ENCODE results near the gene JARID2. TPM values are rescaled to one million over a fixed set of nuclear protein-coding genes. Genes with fewer than 3 reads are reported as not detected.
A peak's percentile ranks its signal among the peaks of the same experiment; 100 is the strongest.

Gene JARID2
- total and polyA plus RNA-seq, 7 donors, result 1.1 to 16.1 (median 4.9) TPM

DNA sequence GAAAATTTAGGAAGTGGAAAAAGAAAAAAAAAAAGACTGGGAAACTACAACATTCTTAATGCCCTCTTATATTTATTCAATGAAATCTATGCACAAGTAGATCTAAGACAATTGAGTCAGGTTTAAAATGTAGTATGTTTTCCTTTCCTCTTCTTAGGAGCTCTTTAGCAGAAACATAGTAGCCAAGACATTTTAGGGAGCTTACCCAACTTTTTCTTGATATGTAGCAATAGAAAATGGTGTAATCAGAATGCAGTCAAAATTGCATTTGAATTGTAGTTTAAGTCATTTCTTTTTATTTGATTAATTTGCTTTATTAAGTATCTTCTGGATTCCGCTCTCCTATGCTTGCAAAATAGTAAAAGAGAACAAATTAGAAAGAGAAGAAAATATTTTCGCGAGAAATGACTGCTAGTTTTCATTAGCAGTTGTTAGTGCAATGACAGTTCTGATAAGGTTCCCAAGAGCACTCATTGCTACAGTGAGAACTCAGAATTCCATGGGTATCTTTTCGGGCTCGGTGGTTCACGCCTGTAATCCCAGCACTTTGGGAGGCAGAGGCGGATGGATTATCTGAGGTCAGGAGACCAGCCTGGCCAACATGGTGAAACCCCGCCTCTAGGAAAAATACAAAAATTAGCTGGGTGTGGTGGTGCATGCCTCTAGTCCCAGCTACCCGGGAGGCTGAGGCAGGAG lies 52.2 kb downstream of the JARID2 start:
- DNase-seq (no peak), ATAC-seq (no peak)
- TF ChIP-seq, protein P1, sequence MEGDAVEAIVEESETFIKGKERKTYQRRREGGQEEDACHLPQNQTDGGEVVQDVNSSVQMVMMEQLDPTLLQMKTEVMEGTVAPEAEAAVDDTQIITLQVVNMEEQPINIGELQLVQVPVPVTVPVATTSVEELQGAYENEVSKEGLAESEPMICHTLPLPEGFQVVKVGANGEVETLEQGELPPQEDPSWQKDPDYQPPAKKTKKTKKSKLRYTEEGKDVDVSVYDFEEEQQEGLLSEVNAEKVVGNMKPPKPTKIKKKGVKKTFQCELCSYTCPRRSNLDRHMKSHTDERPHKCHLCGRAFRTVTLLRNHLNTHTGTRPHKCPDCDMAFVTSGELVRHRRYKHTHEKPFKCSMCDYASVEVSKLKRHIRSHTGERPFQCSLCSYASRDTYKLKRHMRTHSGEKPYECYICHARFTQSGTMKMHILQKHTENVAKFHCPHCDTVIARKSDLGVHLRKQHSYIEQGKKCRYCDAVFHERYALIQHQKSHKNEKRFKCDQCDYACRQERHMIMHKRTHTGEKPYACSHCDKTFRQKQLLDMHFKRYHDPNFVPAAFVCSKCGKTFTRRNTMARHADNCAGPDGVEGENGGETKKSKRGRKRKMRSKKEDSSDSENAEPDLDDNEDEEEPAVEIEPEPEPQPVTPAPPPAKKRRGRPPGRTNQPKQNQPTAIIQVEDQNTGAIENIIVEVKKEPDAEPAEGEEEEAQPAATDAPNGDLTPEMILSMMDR (IDR thresholded peaks at IDR 0.05), result no peak
- Histone ChIP-seq H3K4me1 (peaks cover 48% of the 10 kb centered on the region), H3K4me3 (no peak overlapping the region), H3K27me3 (ENCODE audit: insufficient read depth in 3 of 3, low read length in 2 of 3) (no peaks in the 10 kb centered on the region), H3K9me3 (no peaks in the 10 kb centered on the region), H3K36me3 (ENCODE audit: insufficient read depth in 1 of 2, low read depth in 1 of 2) (no peaks in the 10 kb centered on the region), H3K27ac (no peak overlapping the region)
- 87 to 91% (median 90%) methylated on average over 9 of the region's 9 CpGs for WGBS, 3 donors
- intact Hi-C loops (cut with DNase I), result no loop called here

DNA sequence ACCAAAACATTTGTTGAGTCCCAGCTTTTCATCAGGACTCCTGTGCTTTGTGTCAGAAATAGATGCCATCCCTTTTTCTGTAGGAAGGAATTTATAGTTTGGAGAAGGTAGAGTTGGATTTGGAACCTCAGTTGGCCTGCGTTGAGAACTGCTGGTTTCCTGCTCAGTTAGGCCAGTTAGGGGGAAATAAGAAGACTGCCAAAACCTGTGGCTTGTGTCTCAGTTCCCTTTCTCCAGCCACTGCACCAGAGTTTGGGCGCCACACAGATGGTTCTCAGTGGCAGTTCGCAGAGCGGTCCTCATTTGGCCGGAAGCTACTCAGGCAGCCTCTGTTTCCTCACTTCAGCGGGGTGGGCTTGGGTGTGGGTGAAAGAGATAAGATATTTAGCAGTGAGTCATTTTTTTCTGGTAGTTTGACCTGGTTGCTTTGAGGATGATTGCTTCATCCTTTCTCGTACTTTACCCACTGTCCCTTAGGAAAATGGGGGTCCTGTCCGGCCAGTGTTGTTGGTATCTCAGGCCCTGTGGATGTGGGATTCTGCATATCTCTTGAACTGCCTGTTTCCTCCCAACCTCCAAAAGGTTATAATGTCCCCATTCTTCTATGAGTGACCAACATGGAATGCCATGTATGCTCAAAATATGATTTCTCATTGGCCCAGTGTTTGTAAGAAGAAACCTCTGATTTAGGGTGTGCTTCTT lies 53.7 kb downstream of the JARID2 start:
- Histone ChIP-seq H3K27ac (peak overlapping the region; percentile 12), H3K27me3 (ENCODE audit: insufficient read depth in 3 of 3, low read length in 2 of 3) (no peaks in the 10 kb centered on the region), H3K9me3 (no peaks in the 10 kb centered on the region), H3K36me3 (ENCODE audit: insufficient read depth in 1 of 2, low read depth in 1 of 2) (no peaks in the 10 kb centered on the region), H3K4me3 (no peak overlapping the region), H3K4me1 (peaks cover 40% of the 10 kb centered on the region)
- TF ChIP-seq, protein P1 (IDR thresholded peaks at IDR 0.05), result no peak
- intact Hi-C loops (cut with DNase I), result no loop called here
- peak in 2 of 4 donors; percentile 24 to 51 for ATAC-seq
- DNase-seq, result peak; percentile 35 to 63
- WGBS, 3 donors, result 80 to 85% (median 84%) methylated on average over 8 of the region's 8 CpGs

GRCh38 chr6:15301179-15302006 lies 55.5 kb downstream of the JARID2 start:
- Histone ChIP-seq H3K4me3 (no peak overlapping the region), H3K9me3 (no peaks in the 10 kb centered on the region), H3K4me1 (peaks cover 53% of the 10 kb centered on the region), H3K27me3 (ENCODE audit: insufficient read depth in 3 of 3, low read length in 2 of 3) (no peaks in the 10 kb centered on the region), H3K36me3 (ENCODE audit: insufficient read depth in 1 of 2, low read depth in 1 of 2) (no peaks in the 10 kb centered on the region), H3K27ac (peak overlapping the region; percentile 38)
- TF ChIP-seq, protein P1 (IDR thresholded peaks at IDR 0.05), result no peak
- DNase-seq, result no peak
- no peak for ATAC-seq
- intact Hi-C loops (cut with DNase I), result no loop called here
- WGBS, 3 donors, result 68 to 74% (median 72%) methylated on average over 6 of the region's 6 CpGs

GRCh38 chr6:15303162-15303919 lies 57.5 kb downstream of the JARID2 start:
- no peaks in the 10 kb centered on the region for H3K27me3 ChIP-seq (ENCODE audit: insufficient read depth in 3 of 3, low read length in 2 of 3)
- H3K4me1 ChIP-seq, result peaks cover 62% of the 10 kb centered on the region
- 77 to 85% (median 78%) methylated on average over 7 of the region's 7 CpGs for WGBS, 3 donors
- ATAC-seq, result no peak
- H3K27ac ChIP-seq, result no peak overlapping the region
- intact Hi-C loops (cut with DNase I), result no loop called here
- TF ChIP-seq, protein P1 (IDR thresholded peaks at IDR 0.05), result no peak
- H3K4me3 ChIP-seq, result no peak overlapping the region
- no peak for DNase-seq
- H3K9me3 ChIP-seq, result no peaks in the 10 kb centered on the region
- H3K36me3 ChIP-seq (ENCODE audit: insufficient read depth in 1 of 2, low read depth in 1 of 2), result no peaks in the 10 kb centered on the region
